IMR-90 (cell line): ENCODE results near the gene DDX3Y.

Experiments
- CEBPB ChIP-seq: IDR thresholded peaks from 2 replicates; pipeline ENCODE4 v1.6.1; 2012; ENCODE audit warnings: low read depth, low read length, improper control_type of control experiment
- MAZ ChIP-seq: IDR thresholded peaks from 2 replicates; pipeline ENCODE4 v1.6.1; 2012; ENCODE audit warnings: low read depth, mild to moderate bottlenecking, low read length, improper control_type of control experiment, moderate library complexity, borderline replicate concordance
- MXI1 ChIP-seq: IDR thresholded peaks from 2 replicates; pipeline ENCODE4 v1.6.1; 2012; ENCODE audit warnings: low read depth, mild to moderate bottlenecking, low read length, moderate library complexity, borderline replicate concordance
- NFE2L2 ChIP-seq: fragments of 150-350 bp; IDR thresholded peaks from 2 replicates; pipeline ENCODE4 v1.6.1; 2016; ENCODE audit warnings: low read depth, mild to moderate bottlenecking, low read length
- POLR2A ChIP-seq: IDR thresholded peaks from 2 replicates; pipeline ENCODE4 v1.6.1; 2012; ENCODE audit warnings: mild to moderate bottlenecking, low read depth, low read length
- RAD21 ChIP-seq: IDR thresholded peaks from 2 replicates; pipeline ENCODE4 v1.6.1; 2012; ENCODE audit warnings: low read length, improper control_type of control experiment
- RFX5 ChIP-seq: IDR thresholded peaks from 2 replicates; pipeline ENCODE4 v1.8.0; 2012; ENCODE audit warnings: low read depth, mild to moderate bottlenecking, low read length, moderate library complexity
- USF2 ChIP-seq: fragments of 150-350 bp; IDR thresholded peaks from 2 replicates; pipeline ENCODE4 v1.6.1; 2017; ENCODE audit warnings: mild to moderate bottlenecking, antibody characterized with exemption, low read length, low read depth
- TF ChIP-seq, protein P1 (sequence below): conservative IDR thresholded peaks from 2 replicates; pipeline ENCODE4 v1.5.1; 2012; ENCODE audit warnings: mild to moderate bottlenecking, low read depth, low read length, improper control_type of control experiment

- TF ChIP-seq RFX5 (no peak), MAZ (no peak), RAD21 (no peak), NFE2L2 (no peak), USF2 (no peak), CEBPB (no peak), POLR2A (no peak), MXI1 (no peak)
- TF ChIP-seq, protein P1, sequence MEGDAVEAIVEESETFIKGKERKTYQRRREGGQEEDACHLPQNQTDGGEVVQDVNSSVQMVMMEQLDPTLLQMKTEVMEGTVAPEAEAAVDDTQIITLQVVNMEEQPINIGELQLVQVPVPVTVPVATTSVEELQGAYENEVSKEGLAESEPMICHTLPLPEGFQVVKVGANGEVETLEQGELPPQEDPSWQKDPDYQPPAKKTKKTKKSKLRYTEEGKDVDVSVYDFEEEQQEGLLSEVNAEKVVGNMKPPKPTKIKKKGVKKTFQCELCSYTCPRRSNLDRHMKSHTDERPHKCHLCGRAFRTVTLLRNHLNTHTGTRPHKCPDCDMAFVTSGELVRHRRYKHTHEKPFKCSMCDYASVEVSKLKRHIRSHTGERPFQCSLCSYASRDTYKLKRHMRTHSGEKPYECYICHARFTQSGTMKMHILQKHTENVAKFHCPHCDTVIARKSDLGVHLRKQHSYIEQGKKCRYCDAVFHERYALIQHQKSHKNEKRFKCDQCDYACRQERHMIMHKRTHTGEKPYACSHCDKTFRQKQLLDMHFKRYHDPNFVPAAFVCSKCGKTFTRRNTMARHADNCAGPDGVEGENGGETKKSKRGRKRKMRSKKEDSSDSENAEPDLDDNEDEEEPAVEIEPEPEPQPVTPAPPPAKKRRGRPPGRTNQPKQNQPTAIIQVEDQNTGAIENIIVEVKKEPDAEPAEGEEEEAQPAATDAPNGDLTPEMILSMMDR = no peak
Measured at GRCh38 chrY:12913541-12913940, 8.9 kb downstream of the DDX3Y start.
